ENCODE measurements around the gene FXYD2. TPM values are rescaled to one million over a fixed set of nuclear protein-coding genes. Genes with fewer than 3 reads are reported as not detected.

The FXYD2 gene
- total and polyA plus RNA-seq, 2 experiments from 2014 or later: not detected

- no peaks in the 10 kb centered on the region for H3K36me3 ChIP-seq (ENCODE audit: low read depth)
- no peak overlapping the region for H2AFZ ChIP-seq
- H3K4me3 ChIP-seq: no peak overlapping the region
- TF ChIP-seq EZH2 (IDR thresholded peaks at IDR 0.05; ENCODE audit: insufficient read depth, poor library complexity, severe bottlenecking) (no peak), EZH2phosphoT487 (IDR thresholded peaks at IDR 0.05; ENCODE audit: insufficient read depth, low read depth) (no peak)
- H3K79me2 ChIP-seq (ENCODE audit: insufficient read depth): no peaks in the 10 kb centered on the region
- H3K4me1 ChIP-seq (ENCODE audit: insufficient read depth): no peaks in the 10 kb centered on the region
- H3K27ac ChIP-seq: no peak overlapping the region
- no peaks in the 10 kb centered on the region for H4K20me1 ChIP-seq (ENCODE audit: insufficient read depth)
- 23 to 27% methylated on average over 14 of the region's 14 CpGs for WGBS, 2 experiments (ENCODE audit: low coverage in 1 of 2, low lambda C conversion rate in 2 of 2, missing lambda C conversion rate in 2 of 2)
- H3K4me2 ChIP-seq (ENCODE audit: unreplicated experiment): no peak overlapping the region
- DNase-seq: no peak
- in situ Hi-C loops (cut with MboI): no loop called here
- peaks cover 16% of the 10 kb centered on the region; the same call in 1 of the 2 replicates for H3K27me3 ChIP-seq (replicated peaks; ENCODE audit: insufficient read depth)
- no peaks in the 10 kb centered on the region for H3K9me2 ChIP-seq (ENCODE audit: insufficient read depth)
- H3K9ac ChIP-seq: no peak overlapping the region
- H3K9me3 ChIP-seq (ENCODE audit: low read depth): no peaks in the 10 kb centered on the region
- no peaks in the 10 kb centered on the region for H3F3A ChIP-seq (ENCODE audit: insufficient read depth)
These were observed 38.2 kb downstream of the FXYD2 start for GRCh38 chr11:117786135-117786870.

GRCh38 chr11:117782101-117782500, 42.4 kb downstream of the FXYD2 start:
- Histone ChIP-seq H3K27ac (no peak overlapping the region), H4K20me1 (ENCODE audit: insufficient read depth) (no peaks in the 10 kb centered on the region), H3F3A (ENCODE audit: insufficient read depth) (no peaks in the 10 kb centered on the region), H3K36me3 (ENCODE audit: low read depth) (no peaks in the 10 kb centered on the region), H3K9me3 (ENCODE audit: low read depth) (no peaks in the 10 kb centered on the region), H3K4me3 (no peak overlapping the region), H2AFZ (no peak overlapping the region), H3K79me2 (ENCODE audit: insufficient read depth) (no peaks in the 10 kb centered on the region), H3K4me1 (ENCODE audit: insufficient read depth) (no peaks in the 10 kb centered on the region), H3K4me2 (ENCODE audit: unreplicated experiment) (no peak overlapping the region), H3K27me3 (replicated peaks; ENCODE audit: insufficient read depth) (peaks cover 23% of the 10 kb centered on the region), H3K9ac (no peak overlapping the region), H3K9me2 (ENCODE audit: insufficient read depth) (no peaks in the 10 kb centered on the region)
- in situ Hi-C loops (cut with MboI): no loop called here
- no peak for DNase-seq
- 48 to 50% methylated on average over 11 of the region's 11 CpGs for WGBS, 2 experiments (ENCODE audit: low coverage in 1 of 2, low lambda C conversion rate in 2 of 2, missing lambda C conversion rate in 2 of 2)
- no peak for TF ChIP-seq EZH2phosphoT487 (IDR thresholded peaks at IDR 0.05; ENCODE audit: insufficient read depth, low read depth)
- no peak for TF ChIP-seq EZH2 (IDR thresholded peaks at IDR 0.05; ENCODE audit: insufficient read depth, poor library complexity, severe bottlenecking)

GRCh38 chr11:117781627-117782026, 42.9 kb downstream of the FXYD2 start:
- Histone ChIP-seq H3K4me3 (no peak overlapping the region), H3F3A (ENCODE audit: insufficient read depth) (no peaks in the 10 kb centered on the region), H3K4me2 (ENCODE audit: unreplicated experiment) (no peak overlapping the region), H3K9me2 (ENCODE audit: insufficient read depth) (no peaks in the 10 kb centered on the region), H2AFZ (no peak overlapping the region), H4K20me1 (ENCODE audit: insufficient read depth) (no peaks in the 10 kb centered on the region), H3K27me3 (replicated peaks; ENCODE audit: insufficient read depth) (peaks cover 21% of the 10 kb centered on the region), H3K27ac (no peak overlapping the region), H3K79me2 (ENCODE audit: insufficient read depth) (no peaks in the 10 kb centered on the region), H3K4me1 (ENCODE audit: insufficient read depth) (no peaks in the 10 kb centered on the region), H3K9me3 (ENCODE audit: low read depth) (no peaks in the 10 kb centered on the region), H3K9ac (no peak overlapping the region), H3K36me3 (ENCODE audit: low read depth) (no peaks in the 10 kb centered on the region)
- TF ChIP-seq EZH2phosphoT487 (IDR thresholded peaks at IDR 0.05; ENCODE audit: insufficient read depth, low read depth) (no peak), EZH2 (IDR thresholded peaks at IDR 0.05; ENCODE audit: insufficient read depth, poor library complexity, severe bottlenecking) (no peak)
- in situ Hi-C loops (cut with MboI): no loop called here
- 66 to 70% methylated on average over 4 of the region's 4 CpGs for WGBS, 2 experiments (ENCODE audit: low coverage in 1 of 2, low lambda C conversion rate in 2 of 2, missing lambda C conversion rate in 2 of 2)
- DNase-seq: no peak

GRCh38 chr11:117780456-117780855, 44.1 kb downstream of the FXYD2 start:
- H3K9me3 ChIP-seq (ENCODE audit: low read depth): no peaks in the 10 kb centered on the region
- H3K79me2 ChIP-seq (ENCODE audit: insufficient read depth): no peaks in the 10 kb centered on the region
- H3K36me3 ChIP-seq (ENCODE audit: low read depth): no peaks in the 10 kb centered on the region
- H2AFZ ChIP-seq: no peak overlapping the region
- TF ChIP-seq EZH2phosphoT487 (IDR thresholded peaks at IDR 0.05; ENCODE audit: insufficient read depth, low read depth) (no peak), EZH2 (IDR thresholded peaks at IDR 0.05; ENCODE audit: insufficient read depth, poor library complexity, severe bottlenecking) (no peak)
- H3K4me3 ChIP-seq: no peak overlapping the region
- H4K20me1 ChIP-seq (ENCODE audit: insufficient read depth): no peaks in the 10 kb centered on the region
- H3K27ac ChIP-seq: no peak overlapping the region
- H3K4me2 ChIP-seq (ENCODE audit: unreplicated experiment): no peak overlapping the region
- H3K4me1 ChIP-seq (ENCODE audit: insufficient read depth): no peaks in the 10 kb centered on the region
- 61 to 77% methylated on average over 25 to 26 of the region's 26 CpGs for WGBS, 2 experiments (ENCODE audit: low coverage in 1 of 2, low lambda C conversion rate in 2 of 2, missing lambda C conversion rate in 2 of 2)
- H3K9me2 ChIP-seq (ENCODE audit: insufficient read depth): no peaks in the 10 kb centered on the region
- H3F3A ChIP-seq (ENCODE audit: insufficient read depth): no peaks in the 10 kb centered on the region
- DNase-seq: no peak
- in situ Hi-C loops (cut with MboI): no loop called here
- no peak overlapping the region for H3K9ac ChIP-seq
- peaks cover 21% of the 10 kb centered on the region for H3K27me3 ChIP-seq (replicated peaks; ENCODE audit: insufficient read depth)

Measured in GM23248 (cell line).